B cell (primary cell): ENCODE results near the gene POLR2C. TPM values are rescaled to one million over a fixed set of nuclear protein-coding genes. Genes with fewer than 3 reads are reported as not detected.

ENCODE experiments used
- ATAC-seq: fragments of 200-7000 bp; cut with Tn5 transposase; one replicate; pipeline ENCODE4 v1.10.0; 2021; ENCODE audit warnings: low read depth, mild to moderate bottlenecking, moderate number of reproducible peaks, moderate library complexity
- CTCF ChIA-PET: fragments of 350-600 bp; sonication (Branson Sonifier 250); formaldehyde crosslinking; loops from one replicate; lab custom pipeline; 2021; ENCODE audit warnings: antibody characterized with exemption, inconsistent platforms; lab: Charles Lee
- POLR2A ChIA-PET: fragments of 350-600 bp; sonication (Branson Sonifier 250); formaldehyde crosslinking; loops from one replicate; lab custom pipeline; 2021; ENCODE audit warnings: antibody characterized with exemption; lab: Charles Lee
- DNase-seq: peaks from one replicate; pipeline ENCODE4 v3.0.0; 2013
- H2AFZ ChIP-seq: 2 replicates; pipeline ENCODE4 v1.6.1; 2012; ENCODE audit warnings: mild to moderate bottlenecking, low read depth, low read length; ENCODE audit not compliant: insufficient read depth, poor library complexity, severe bottlenecking
- H3K27ac ChIP-seq, 2 donors: 1 replicate in 1 of 2; 2 replicates in 1 of 2; pipeline ENCODE4 v1.5.1; 2012 to 2013; ENCODE audit warnings: low read length in 2 of 2, mild to moderate bottlenecking in 2 of 2, moderate library complexity in 1 of 2
- H3K27me3 ChIP-seq, 4 experiments: fragments of 200-600 bp in 1 of 4; sonication (generic) in 1 of 4; replicated peaks in 1 of 4; 1 replicate in 2 of 4; 2 replicates in 2 of 4; pipeline versions ENCODE4 v1.6.1 to v1.7.0; 2013 to 2016; ENCODE audit warnings: low read length in 3 of 4, mild to moderate bottlenecking in 2 of 4, mixed read lengths in 1 of 4, moderate library complexity in 1 of 4; ENCODE audit not compliant: insufficient read depth in 4 of 4, control insufficient read depth in 3 of 4; ENCODE audit errors: control extremely low read depth in 1 of 4
- H3K36me3 ChIP-seq, 2 experiments: replicated peaks in 1 of 2; 1 replicate in 1 of 2; 2 replicates in 1 of 2; pipeline versions ENCODE4 v1.6.1 to v1.7.1; 2013; ENCODE audit warnings: low read length in 1 of 2; ENCODE audit not compliant: insufficient read depth in 2 of 2, control insufficient read depth in 1 of 2; ENCODE audit errors: control extremely low read depth in 1 of 2, extremely low read depth in 1 of 2
- H3K4me1 ChIP-seq, 2 donors: fragments of 200-600 bp in 1 of 2; sonication (generic) in 1 of 2; 1 replicate in 1 of 2; 2 replicates in 1 of 2; pipeline versions ENCODE4 v1.5.1 to v1.6.1; 2013 to 2017; ENCODE audit warnings: low read length in 2 of 2; ENCODE audit not compliant: control insufficient read depth in 2 of 2, insufficient read depth in 2 of 2
- H3K4me2 ChIP-seq: replicated peaks from 2 replicates; pipeline ENCODE3; 2012; ENCODE audit warnings: mild to moderate bottlenecking, low read depth, low read length; ENCODE audit not compliant: poor library complexity, severe bottlenecking
- H3K4me3 ChIP-seq, 5 experiments: fragments of 200-600 bp in 1 of 5; sonication (generic) in 1 of 5; 1 replicate in 3 of 5; 2 replicates in 2 of 5; pipeline versions ENCODE4 v1.5.1 to v1.7.0; 2011 to 2016; ENCODE audit warnings: low read length in 4 of 5, mild to moderate bottlenecking in 4 of 5, low read depth in 2 of 5, control low read depth in 1 of 5, moderate library complexity in 1 of 5; ENCODE audit not compliant: insufficient read depth in 1 of 5; ENCODE audit errors: control extremely low read depth in 1 of 5, extremely low read depth in 1 of 5
- H3K79me2 ChIP-seq: fragments of 200-600 bp; sonication (generic); one replicate; pipeline ENCODE4 v1.6.0; 2016; ENCODE audit warnings: low read length; ENCODE audit not compliant: control insufficient read depth, insufficient read depth
- H3K9ac ChIP-seq: fragments of 200-600 bp; sonication (generic); 2 replicates; pipeline ENCODE4 v1.6.1; 2017; ENCODE audit warnings: mild to moderate bottlenecking, low read length, moderate library complexity
- H3K9me3 ChIP-seq, 3 donors: one replicate each; pipeline versions ENCODE4 v1.6.1 to v1.7.1; 2013; ENCODE audit warnings: low read length in 2 of 3; ENCODE audit not compliant: control insufficient read depth in 2 of 3, insufficient read depth in 1 of 3; ENCODE audit errors: control extremely low read depth in 1 of 3
- H4K20me1 ChIP-seq: 2 replicates; pipeline ENCODE4 v1.6.0; 2012; ENCODE audit warnings: mild to moderate bottlenecking, low read length; ENCODE audit not compliant: insufficient read depth, control insufficient read depth, poor library complexity, severe bottlenecking
- H3K27ac Mint-ChIP-seq: one replicate; pipeline ENCODE4 v1.8.0; 2021; ENCODE audit warnings: mixed read lengths
- H3K27me3 Mint-ChIP-seq: one replicate; pipeline ENCODE4 v1.8.0; 2021; ENCODE audit warnings: mixed read lengths
- H3K4me1 Mint-ChIP-seq: one replicate; pipeline ENCODE4 v1.8.0; 2021; ENCODE audit warnings: mixed read lengths
- H3K4me3 Mint-ChIP-seq: one replicate; pipeline ENCODE4 v1.8.0; 2021; ENCODE audit warnings: mixed read lengths
- H3K9me3 Mint-ChIP-seq: one replicate; pipeline ENCODE4 v1.8.0; 2022; ENCODE audit warnings: mixed read lengths; ENCODE audit not compliant: insufficient read depth
- EZH2 ChIP-seq: IDR thresholded peaks from 2 replicates; pipeline ENCODE4 v1.6.1; 2012; ENCODE audit warnings: borderline replicate concordance, low read depth, mild to moderate bottlenecking, moderate library complexity, low read length; ENCODE audit not compliant: insufficient read depth, poor library complexity, severe bottlenecking
- WGBS: methylation state at CpG from one replicate; pipeline ENCODE4 v1.1.5; 2013; ENCODE audit warnings: missing lambda C conversion rate; ENCODE audit not compliant: insufficient coverage; 5-methylcytosine and 5-hydroxymethylcytosine counted together
- intact Hi-C: fragments of 100-400 bp; cut with micrococcal nuclease; formaldehyde crosslinking; loops from one replicate; pipeline ENCODE4 v1.10.0; 2022
- polyA plus RNA-seq: library from polyadenylated mRNA; depleted of rRNA; stranded (reverse); fragments of >200 nt; gene quantifications from 2 replicates; pipeline ENCODE4 v1.2.3, GENCODE V29; 2012
- total RNA-seq, 2 donors: library from RNA; stranded (reverse); fragments of 120-200 nt in 1 of 2; gene quantifications; 1 replicate in 1 of 2; 2 replicates in 1 of 2; pipeline versions ENCODE4 v1.2.3 to v1.2.4, GENCODE V29; 2013 to 2022
- TF ChIP-seq, protein P1 (sequence below): fragments of 200-600 bp; IDR thresholded peaks from one replicate; pipeline ENCODE4 v1.8.0; 2022; ENCODE audit warnings: antibody characterized with exemption, mild to moderate bottlenecking

Gene POLR2C
- total and polyA plus RNA-seq, 2 donors (not counting 1 experiment from before 2014, with no cell fraction given) = 57.8 to 70.1 TPM

DNA sequence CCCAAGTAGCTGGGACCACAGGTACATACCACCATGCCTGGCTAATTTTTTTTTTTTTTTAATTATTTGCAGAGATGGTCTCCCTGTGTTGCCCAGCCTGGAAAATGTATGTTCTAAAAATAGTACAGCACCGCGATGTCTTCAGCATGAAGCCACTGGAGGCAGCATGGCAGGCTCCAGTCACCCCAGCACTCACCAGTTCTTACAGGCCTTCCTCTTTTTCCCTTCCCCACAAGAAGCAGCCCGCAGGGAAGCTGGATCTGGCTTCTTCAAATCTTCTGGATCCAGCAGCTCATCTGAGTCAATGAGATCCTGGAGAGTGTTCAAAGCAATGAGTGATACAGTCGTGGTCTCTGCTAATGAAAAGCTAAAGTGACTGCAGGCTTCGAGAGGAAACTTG, 31.5 kb upstream of the POLR2C start:
- Mint-ChIP-seq H3K4me3 (no peak overlapping the region), H3K9me3 (no peaks in the 10 kb centered on the region), H3K4me1 (no peaks in the 10 kb centered on the region), H3K27me3 (no peaks in the 10 kb centered on the region), H3K27ac (no peak overlapping the region)
- 94% methylated on average over 2 of the region's 5 CpGs for WGBS
- Histone ChIP-seq H4K20me1 (no peaks in the 10 kb centered on the region), H2AFZ (no peak overlapping the region), H3K36me3 (peaks cover 1 to 74% of the 10 kb centered on the region in 2 experiments), H3K79me2 (no peaks in the 10 kb centered on the region), H3K9me3 (no peaks in the 10 kb centered on the region), H3K9ac (no peak overlapping the region), H3K27me3 (no peaks in the 10 kb centered on the region), H3K27ac (no peak overlapping the region), H3K4me1 (no peaks in the 10 kb centered on the region), H3K4me3 (no peak overlapping the region), H3K4me2 (no peak overlapping the region)
- ChIA-PET CTCF (interaction anchor here (1.5 to 2.8 kb wide), 2 partner anchors 13 to 14 kb away, joined by 8 to 10 read pairs; no protein-coding TSS in a partner anchor), POLR2A (interaction anchor here (0.7 kb wide), 1 partner anchor 41 kb away, joined by 4 read pairs; no protein-coding TSS in a partner anchor)
- intact Hi-C loops = no loop called here
- ATAC-seq (no peak), DNase-seq (no peak)
- TF ChIP-seq, protein P1, sequence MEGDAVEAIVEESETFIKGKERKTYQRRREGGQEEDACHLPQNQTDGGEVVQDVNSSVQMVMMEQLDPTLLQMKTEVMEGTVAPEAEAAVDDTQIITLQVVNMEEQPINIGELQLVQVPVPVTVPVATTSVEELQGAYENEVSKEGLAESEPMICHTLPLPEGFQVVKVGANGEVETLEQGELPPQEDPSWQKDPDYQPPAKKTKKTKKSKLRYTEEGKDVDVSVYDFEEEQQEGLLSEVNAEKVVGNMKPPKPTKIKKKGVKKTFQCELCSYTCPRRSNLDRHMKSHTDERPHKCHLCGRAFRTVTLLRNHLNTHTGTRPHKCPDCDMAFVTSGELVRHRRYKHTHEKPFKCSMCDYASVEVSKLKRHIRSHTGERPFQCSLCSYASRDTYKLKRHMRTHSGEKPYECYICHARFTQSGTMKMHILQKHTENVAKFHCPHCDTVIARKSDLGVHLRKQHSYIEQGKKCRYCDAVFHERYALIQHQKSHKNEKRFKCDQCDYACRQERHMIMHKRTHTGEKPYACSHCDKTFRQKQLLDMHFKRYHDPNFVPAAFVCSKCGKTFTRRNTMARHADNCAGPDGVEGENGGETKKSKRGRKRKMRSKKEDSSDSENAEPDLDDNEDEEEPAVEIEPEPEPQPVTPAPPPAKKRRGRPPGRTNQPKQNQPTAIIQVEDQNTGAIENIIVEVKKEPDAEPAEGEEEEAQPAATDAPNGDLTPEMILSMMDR = no peak
- TF ChIP-seq EZH2 = no peak

DNA sequence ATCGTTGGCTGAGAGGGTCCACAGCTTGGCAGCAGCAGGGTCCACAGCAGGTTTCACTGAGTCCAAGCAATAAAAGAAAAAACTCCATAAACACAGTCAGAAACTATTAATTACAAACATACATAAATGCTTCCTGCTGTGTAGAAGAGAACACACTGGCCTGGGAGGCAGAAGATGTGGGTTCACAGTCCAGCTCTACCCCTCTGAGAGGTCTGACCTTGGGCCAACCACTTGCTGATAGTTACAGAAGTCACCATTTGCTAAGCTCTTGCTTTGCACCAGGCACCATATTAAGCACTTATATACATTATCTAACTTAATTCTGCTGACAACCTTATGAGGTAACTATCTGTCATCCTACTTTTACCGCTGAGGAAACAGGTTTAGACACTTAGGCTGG, 30.0 kb upstream of the POLR2C start:
- H3K4me3 Mint-ChIP-seq = no peak overlapping the region
- Histone ChIP-seq H3K27me3 (no peaks in the 10 kb centered on the region), H3K79me2 (no peaks in the 10 kb centered on the region), H3K4me2 (no peak overlapping the region), H3K4me3 (no peak overlapping the region), H4K20me1 (no peaks in the 10 kb centered on the region), H3K36me3 (peaks cover 1 to 83% of the 10 kb centered on the region in 2 experiments), H3K9me3 (no peaks in the 10 kb centered on the region), H2AFZ (no peak overlapping the region), H3K27ac (no peak overlapping the region), H3K9ac (no peak overlapping the region), H3K4me1 (no peaks in the 10 kb centered on the region)
- intact Hi-C loops = no loop called here
- WGBS = 100% methylated on average over 1 of the region's 2 CpGs
- H3K9me3 Mint-ChIP-seq = no peaks in the 10 kb centered on the region
- no peaks in the 10 kb centered on the region for H3K4me1 Mint-ChIP-seq
- TF ChIP-seq EZH2 = no peak
- TF ChIP-seq, protein P1 = no peak
- no peaks in the 10 kb centered on the region for H3K27me3 Mint-ChIP-seq
- no peak for ATAC-seq
- ChIA-PET CTCF (interaction anchor here (2.8 kb wide), 1 partner anchor 15 kb away, joined by 10 read pairs; no protein-coding TSS in a partner anchor), POLR2A (no interaction called here)
- H3K27ac Mint-ChIP-seq = no peak overlapping the region
- no peak for DNase-seq
